SK-N-SH (cell line): ENCODE data around the gene EVC2. TPM values are rescaled to one million over a fixed set of nuclear protein-coding genes. Genes with fewer than 3 reads are reported as not detected.

Source experiments
- CTCF ChIA-PET: fragments of 300-600, 350-600 bp; formaldehyde crosslinking; extraction: SDS; loops from one replicate; lab custom pipeline; 2021; lab: Yijun Ruan, JAX
- POLR2A ChIA-PET: fragments of 350-600 bp; sonication (Branson Sonifier 250); formaldehyde crosslinking; extraction: SDS; loops from one replicate; lab custom pipeline; 2020; ENCODE audit warnings: antibody characterized with exemption, inconsistent platforms; lab: Yijun Ruan, JAX
- DNase-seq: peaks from one replicate; pipeline ENCODE4 v3.0.0; 2012
- H2AFZ ChIP-seq: fragments of 200-600 bp; sonication (generic); 2 replicates; pipeline ENCODE4 v1.8.1; 2016; ENCODE audit warnings: antibody characterized with exemption, mild to moderate bottlenecking, low read depth
- H3F3A ChIP-seq: fragments of 200-600 bp; sonication (generic); replicated peaks from 2 replicates; pipeline ENCODE3; 2016; ENCODE audit warnings: antibody characterized with exemption, mild to moderate bottlenecking; ENCODE audit not compliant: insufficient read depth
- H3K27ac ChIP-seq, 2 experiments: fragments of 200-500 bp in 1 of 2; fragments of 200-600 bp in 1 of 2; sonication (Bioruptor generic) in 1 of 2; sonication (generic), shearing (Covaris generic) in 1 of 2; 2 replicates each; pipeline versions ENCODE4 v1.5.1 to v1.6.1; 2014 to 2016; ENCODE audit warnings: low read depth in 2 of 2, inconsistent platforms in 1 of 2, low read length in 1 of 2, mild to moderate bottlenecking in 1 of 2, mixed read lengths in 1 of 2
- H3K27me3 ChIP-seq: fragments of 200-600 bp; sonication (generic), shearing (Covaris generic); 2 replicates; pipeline ENCODE4 v1.6.1; 2016; ENCODE audit warnings: mixed run types; ENCODE audit not compliant: insufficient read depth
- H3K36me3 ChIP-seq, 2 experiments: fragments of 200-500 bp in 1 of 2; fragments of 200-600 bp in 1 of 2; sonication (Bioruptor generic) in 1 of 2; sonication (generic) in 1 of 2; replicated peaks in 1 of 2; 2 replicates each; pipeline versions ENCODE3 to v1.5.1; 2014 to 2016; ENCODE audit warnings: low read length in 1 of 2, mild to moderate bottlenecking in 1 of 2; ENCODE audit not compliant: insufficient read depth in 2 of 2, control insufficient read depth in 1 of 2
- H3K4me1 ChIP-seq, 2 experiments: fragments of 200-500 bp in 1 of 2; fragments of 200-600 bp in 1 of 2; sonication (Bioruptor generic) in 1 of 2; sonication (generic), shearing (Covaris generic) in 1 of 2; 2 replicates each; pipeline versions ENCODE4 v1.5.1 to v1.6.1; 2014 to 2016; ENCODE audit warnings: low read depth in 1 of 2, low read length in 1 of 2, mixed run types in 1 of 2; ENCODE audit not compliant: insufficient read depth in 2 of 2, control insufficient read depth in 1 of 2
- H3K4me2 ChIP-seq: fragments of 200-600 bp; sonication (generic), shearing (Covaris generic); 2 replicates; pipeline ENCODE4 v1.6.1; 2017; ENCODE audit warnings: mixed run types
- H3K4me3 ChIP-seq, 2 experiments: fragments of 200-500 bp in 1 of 2; fragments of 200-600 bp in 1 of 2; sonication (Bioruptor generic) in 1 of 2; sonication (generic), shearing (Covaris generic) in 1 of 2; 2 replicates each; pipeline versions ENCODE4 v1.5.1 to v1.8.1; 2014 to 2016; ENCODE audit warnings: low read depth in 2 of 2, inconsistent platforms in 1 of 2, low read length in 1 of 2, mild to moderate bottlenecking in 1 of 2, mixed read lengths in 1 of 2, moderate library complexity in 1 of 2
- H3K79me2 ChIP-seq: fragments of 200-600 bp; sonication (generic); 2 replicates; pipeline ENCODE4 v1.8.1; 2017; ENCODE audit warnings: mild to moderate bottlenecking; ENCODE audit not compliant: insufficient read depth
- H3K9ac ChIP-seq: fragments of 200-600 bp; sonication (generic); 2 replicates; pipeline ENCODE4 v1.6.1; 2017; ENCODE audit warnings: mixed run types
- H3K9me2 ChIP-seq: fragments of 200-600 bp; sonication (generic); 2 replicates; pipeline ENCODE4 v1.6.1; 2017; ENCODE audit warnings: mixed run types
- H3K9me3 ChIP-seq: fragments of 200-600 bp; sonication (generic); 2 replicates; pipeline ENCODE4 v1.6.1; 2017; ENCODE audit warnings: mixed run types, mild to moderate bottlenecking, moderate library complexity
- H4K20me1 ChIP-seq: fragments of 200-600 bp; sonication (generic); 2 replicates; pipeline ENCODE4 v1.6.1; 2017; ENCODE audit warnings: mild to moderate bottlenecking, mixed run types; ENCODE audit not compliant: insufficient read depth
- CHD2 ChIP-seq: fragments of 150-350 bp; IDR thresholded peaks from 2 replicates; pipeline ENCODE4 v1.6.1; 2018; ENCODE audit warnings: low read length; ENCODE audit not compliant: partially characterized antibody
- EP300 ChIP-seq, 2 experiments: IDR thresholded peaks; 2 replicates each; pipeline versions ENCODE4 v1.4.0 to v1.6.1; 2012; ENCODE audit warnings: borderline replicate concordance in 1 of 2, low read depth in 1 of 2, low read length in 1 of 2
- EZH2phosphoT487 ChIP-seq: fragments of 200-600 bp; sonication (generic); IDR thresholded peaks from 2 replicates; pipeline ENCODE4 v1.6.1; 2017; ENCODE audit warnings: low read depth, mixed run types, mild to moderate bottlenecking, antibody characterized with exemption, moderate library complexity, borderline replicate concordance
- FOSL2 ChIP-seq: IDR thresholded peaks from 2 replicates; pipeline ENCODE4 v1.4.0; 2012; ENCODE audit warnings: low read depth, mild to moderate bottlenecking, moderate library complexity, borderline replicate concordance
- FOXJ3 ChIP-seq: sonication (generic); formaldehyde crosslinking; IDR thresholded peaks from 2 replicates; pipeline ENCODE4 v1.5.1; 2020; ENCODE audit warnings: mild to moderate bottlenecking, missing genetic modification reagents
- GABPA ChIP-seq: IDR thresholded peaks from 2 replicates; pipeline ENCODE4 v1.4.0; 2012; ENCODE audit warnings: low read depth, mild to moderate bottlenecking
- GATA2 ChIP-seq: sonication (generic); formaldehyde crosslinking; IDR thresholded peaks from 2 replicates; pipeline ENCODE4 v1.5.0; 2020; ENCODE audit warnings: mild to moderate bottlenecking, missing genetic modification reagents
- MAX ChIP-seq: IDR thresholded peaks from 2 replicates; pipeline ENCODE4 v1.4.0; 2012; ENCODE audit warnings: low read depth
- MXI1 ChIP-seq: IDR thresholded peaks from 2 replicates; pipeline ENCODE4 v1.6.1; 2012; ENCODE audit warnings: mild to moderate bottlenecking, low read depth, low read length, improper control_type of control experiment
- NFIC ChIP-seq: IDR thresholded peaks from 2 replicates; pipeline ENCODE4 v1.4.0; 2012; ENCODE audit warnings: borderline replicate concordance
- NRF1 ChIP-seq: IDR thresholded peaks from 2 replicates; pipeline ENCODE4 v1.6.1; 2012; ENCODE audit warnings: low read depth, mild to moderate bottlenecking, low read length
- PBX3 ChIP-seq: IDR thresholded peaks from 2 replicates; pipeline ENCODE4; 2012
- POLR2AphosphoS5 ChIP-seq: IDR thresholded peaks from 2 replicates; pipeline ENCODE4 v1.6.1; 2012; ENCODE audit warnings: low read depth, low read length
- RCOR1 ChIP-seq: fragments of 150-350 bp; IDR thresholded peaks from 2 replicates; pipeline ENCODE4 v1.6.1; 2017; ENCODE audit warnings: antibody characterized with exemption, low read length
- RFX5 ChIP-seq: IDR thresholded peaks from 2 replicates; pipeline ENCODE4 v1.6.1; 2012; ENCODE audit warnings: mild to moderate bottlenecking, improper control_type of control experiment, low read length
- RXRA ChIP-seq: IDR thresholded peaks from 2 replicates; pipeline ENCODE4 v1.4.0; 2012; ENCODE audit warnings: low read depth, mild to moderate bottlenecking, borderline replicate concordance
- SMC3 ChIP-seq: IDR thresholded peaks from 2 replicates; pipeline ENCODE4 v1.6.1; 2012; ENCODE audit warnings: low read depth, low read length, improper control_type of control experiment
- TCF12 ChIP-seq: IDR thresholded peaks from 2 replicates; pipeline ENCODE4 v1.4.0; 2012
- TEAD4 ChIP-seq: IDR thresholded peaks from 2 replicates; pipeline ENCODE4 v1.4.0; 2012; ENCODE audit warnings: mild to moderate bottlenecking, borderline replicate concordance; ENCODE audit not compliant: insufficient read depth
- USF2 ChIP-seq: fragments of 150-350 bp; IDR thresholded peaks from 2 replicates; pipeline ENCODE4 v1.6.1; 2017; ENCODE audit warnings: antibody characterized with exemption, low read length, low read depth, borderline replicate concordance
- YY1 ChIP-seq: IDR thresholded peaks from 2 replicates; pipeline ENCODE4 v1.4.0; 2012; ENCODE audit warnings: low read depth, mild to moderate bottlenecking
- ZBTB33 ChIP-seq: IDR thresholded peaks from 2 replicates; pipeline ENCODE4 v1.4.0; 2012; ENCODE audit warnings: low read depth, borderline replicate concordance
- WGBS: methylation state at CpG from one replicate; pipeline ENCODE4 v1.1.6; 2017; ENCODE audit warnings: low lambda C conversion rate; 5-methylcytosine and 5-hydroxymethylcytosine counted together
- polyA plus RNA-seq, 3 experiments: library from polyadenylated mRNA; depleted of rRNA; stranded (reverse); fragments of >200 nt; gene quantifications; 2 replicates each; pipeline ENCODE4 v1.2.3, GENCODE V29; 2012
- TF ChIP-seq, protein P1 (sequence below): fragments of 150-350 bp; IDR thresholded peaks from 2 replicates; pipeline ENCODE4 v1.6.1; 2016; ENCODE audit warnings: mild to moderate bottlenecking, low read depth, low read length

EVC2 gene
- polyA plus RNA-seq, 1 of the 3 experiments (the other 2 are of a cell fraction), result not detected

DNA sequence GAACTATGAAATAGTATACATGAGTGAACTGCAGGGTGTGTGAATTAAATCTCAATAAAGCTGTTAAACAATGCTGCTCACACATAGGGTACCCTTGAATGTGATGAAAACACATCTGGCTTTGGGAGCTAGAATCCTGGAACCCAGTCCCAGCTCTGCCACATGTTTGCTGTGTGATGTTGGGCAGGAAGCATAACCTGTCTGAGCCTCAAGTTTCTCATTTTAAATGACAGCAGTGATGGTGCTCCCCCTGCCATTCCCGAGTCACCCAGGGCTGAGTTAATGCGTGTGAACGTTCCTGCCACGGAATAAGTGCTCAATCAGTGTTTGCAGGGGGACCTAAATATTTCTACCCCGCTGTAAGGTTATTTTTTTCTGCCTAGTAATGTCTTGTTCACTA lies 13.6 kb upstream of the EVC2 start:
- DNase-seq, result no peak
- WGBS, result 83% methylated on average over 5 of the region's 5 CpGs
- H3K4me1 ChIP-seq, result no peaks in the 10 kb centered on the region
- H3K4me2 ChIP-seq, result no peak overlapping the region
- peaks cover 18 to 20% of the 10 kb centered on the region in 2 experiments for H3K36me3 ChIP-seq
- H3F3A ChIP-seq, result no peaks in the 10 kb centered on the region
- ChIA-PET POLR2A (no interaction called here), CTCF (interaction anchor here (0.7 to 1.0 kb wide), 2 partner anchors 69 to 144 kb away, joined by 3 read pairs; no protein-coding TSS in a partner anchor)
- H3K9ac ChIP-seq, result no peak overlapping the region
- H3K79me2 ChIP-seq, result peaks cover 25% of the 10 kb centered on the region
- no peak overlapping the region for H3K27ac ChIP-seq
- H3K9me3 ChIP-seq, result no peaks in the 10 kb centered on the region
- TF ChIP-seq NRF1, result no peak
- no peak for TF ChIP-seq RXRA
- no peak for TF ChIP-seq EZH2phosphoT487
- TF ChIP-seq ZBTB33, result no peak
- TF ChIP-seq FOXJ3 (CRISPR knock-in tag), result no peak
- no peak for TF ChIP-seq TCF12
- TF ChIP-seq TEAD4, result no peak
- TF ChIP-seq EP300 (IDR thresholded peaks at IDR 0.05; ENCODE audit: borderline replicate concordance in 1 of 2, low read depth in 1 of 2, low read length in 1 of 2), result no peak
- no peak for TF ChIP-seq YY1
- no peak for TF ChIP-seq SMC3
- no peak for TF ChIP-seq CHD2
- TF ChIP-seq RFX5, result no peak
- no peak for TF ChIP-seq NFIC
- TF ChIP-seq, all 33 proteins: peak for 0
- Histone ChIP-seq H3K27me3 (no peaks in the 10 kb centered on the region), H3K4me3 (no peak overlapping the region), H2AFZ (no peak overlapping the region), H4K20me1 (no peaks in the 10 kb centered on the region), H3K9me2 (no peaks in the 10 kb centered on the region)

- Histone ChIP-seq H3K27ac (no peak overlapping the region), H3K4me2 (no peak overlapping the region), H3F3A (no peaks in the 10 kb centered on the region), H3K79me2 (peaks cover 35% of the 10 kb centered on the region; the same call in 1 of the 2 replicates), H3K4me1 (no peaks in the 10 kb centered on the region), H2AFZ (no peak overlapping the region), H3K9ac (no peak overlapping the region), H4K20me1 (no peaks in the 10 kb centered on the region), H3K9me2 (no peaks in the 10 kb centered on the region), H3K9me3 (no peaks in the 10 kb centered on the region), H3K36me3 (peaks cover 15 to 16% of the 10 kb centered on the region in 2 experiments), H3K27me3 (no peaks in the 10 kb centered on the region), H3K4me3 (no peak overlapping the region)
- DNase-seq, result no peak
- WGBS, result 95% methylated on average over 3 of the region's 3 CpGs
- ChIA-PET CTCF (interaction anchor here (1.2 kb wide), 1 partner anchor 321 kb away, joined by 3 read pairs; no protein-coding TSS in a partner anchor), POLR2A (no interaction called here)
- TF ChIP-seq, protein P1, sequence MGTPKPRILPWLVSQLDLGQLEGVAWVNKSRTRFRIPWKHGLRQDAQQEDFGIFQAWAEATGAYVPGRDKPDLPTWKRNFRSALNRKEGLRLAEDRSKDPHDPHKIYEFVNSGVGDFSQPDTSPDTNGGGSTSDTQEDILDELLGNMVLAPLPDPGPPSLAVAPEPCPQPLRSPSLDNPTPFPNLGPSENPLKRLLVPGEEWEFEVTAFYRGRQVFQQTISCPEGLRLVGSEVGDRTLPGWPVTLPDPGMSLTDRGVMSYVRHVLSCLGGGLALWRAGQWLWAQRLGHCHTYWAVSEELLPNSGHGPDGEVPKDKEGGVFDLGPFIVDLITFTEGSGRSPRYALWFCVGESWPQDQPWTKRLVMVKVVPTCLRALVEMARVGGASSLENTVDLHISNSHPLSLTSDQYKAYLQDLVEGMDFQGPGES, result no peak
- TF ChIP-seq GATA2 (CRISPR knock-in tag) (no peak), MAX (no peak), FOSL2 (no peak), GABPA (no peak), POLR2AphosphoS5 (no peak), FOXJ3 (CRISPR knock-in tag) (no peak), NRF1 (no peak), MXI1 (no peak), USF2 (no peak), RXRA (no peak), RCOR1 (no peak), PBX3 (no peak)
These were observed 12.6 kb upstream of the EVC2 start for GRCh38 chr4:5720980-5721379.
